ENCODE measurements around the gene PPAN. TPM values are rescaled to one million over a fixed set of nuclear protein-coding genes. Genes with fewer than 3 reads are reported as not detected.

Gene PPAN
- total RNA-seq, 1 experiment from 2014 or later: 101 TPM

DNA sequence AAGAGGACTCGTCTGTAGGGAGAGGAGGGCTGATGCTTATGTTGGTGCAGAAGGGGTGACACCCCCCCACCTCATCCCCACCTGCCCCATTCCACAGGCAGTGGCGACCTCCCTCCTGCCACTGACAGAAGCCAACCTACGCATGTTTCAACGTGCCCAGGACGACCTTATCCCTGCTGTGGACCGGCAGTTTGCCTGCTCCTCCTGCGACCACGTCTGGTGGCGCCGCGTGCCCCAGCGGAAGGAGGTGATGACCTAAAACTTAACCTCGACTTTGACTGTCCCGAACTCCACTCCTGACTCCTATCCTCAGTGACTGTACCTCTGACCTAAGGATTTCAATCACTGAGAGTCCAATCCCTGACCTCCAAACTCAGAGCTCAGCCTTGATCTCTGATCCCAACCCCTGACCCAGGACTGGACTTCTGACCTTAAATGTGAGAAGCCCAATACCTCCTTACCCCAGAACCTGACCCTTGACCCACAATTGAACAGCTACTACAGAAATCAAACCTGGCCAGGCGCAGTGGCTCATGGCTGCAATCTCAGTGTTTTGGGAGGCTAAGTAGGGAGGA, 16.3 kb upstream of the PPAN start:
- H3K27me3 ChIP-seq (ENCODE audit: insufficient read depth, low read length): no peaks in the 10 kb centered on the region
- no peaks in the 10 kb centered on the region for H3K9me2 ChIP-seq (ENCODE audit: insufficient read depth)
- ChIA-PET POLR2A (no interaction called here), CTCF (no interaction called here), RAD21 (ENCODE audit: low non-redundant PET in 1 of 2, low total read pairs in 2 of 2, uncharacterized antibody in 2 of 2, unreplicated experiment in 2 of 2) (no interaction called here)
- H2AFZ ChIP-seq (ENCODE audit: low read depth, low read length, poor library complexity, severe bottlenecking): no peak overlapping the region
- no peak overlapping the region for H3K9ac ChIP-seq (ENCODE audit: low read length)
- no peak for ATAC-seq
- H3K27ac ChIP-seq (ENCODE audit: low read depth, low read length): no peak overlapping the region
- H3K4me1 ChIP-seq (ENCODE audit: control insufficient read depth in 1 of 2, insufficient read depth in 2 of 2, low read length in 2 of 2): peaks cover 0 to 14% of the 10 kb centered on the region in 2 experiments; a peak in 2 of 4 replicates
- intact Hi-C loops (cut with micrococcal nuclease): no loop called here
- no peaks in the 10 kb centered on the region for H4K20me1 ChIP-seq (ENCODE audit: insufficient read depth)
- no TSS peak for BruUV-seq (replicated peaks)
- H3K4me3 ChIP-seq (replicated peaks in 1 of 2; ENCODE audit: low read depth in 1 of 2, low read length in 2 of 2): no peak overlapping the region
- no peaks in the 10 kb centered on the region for H3K9me3 ChIP-seq (ENCODE audit: control insufficient read depth in 1 of 2, insufficient read depth in 1 of 2, low read depth in 1 of 2, low read length in 2 of 2)
- no peak overlapping the region for H3K4me2 ChIP-seq (ENCODE audit: low read length)
- H3K79me2 ChIP-seq (ENCODE audit: insufficient read depth, low read length): no peaks in the 10 kb centered on the region
- no peak for DNase-seq (ENCODE audit: low read depth, low spot score)
- H3K36me3 ChIP-seq (ENCODE audit: control insufficient read depth in 1 of 2, insufficient read depth in 2 of 2, low read length in 2 of 2): no peaks in the 10 kb centered on the region
- TF ChIP-seq FOSL1 (IDR thresholded peaks at IDR 0.05; ENCODE audit: low read depth): no peak

DNA sequence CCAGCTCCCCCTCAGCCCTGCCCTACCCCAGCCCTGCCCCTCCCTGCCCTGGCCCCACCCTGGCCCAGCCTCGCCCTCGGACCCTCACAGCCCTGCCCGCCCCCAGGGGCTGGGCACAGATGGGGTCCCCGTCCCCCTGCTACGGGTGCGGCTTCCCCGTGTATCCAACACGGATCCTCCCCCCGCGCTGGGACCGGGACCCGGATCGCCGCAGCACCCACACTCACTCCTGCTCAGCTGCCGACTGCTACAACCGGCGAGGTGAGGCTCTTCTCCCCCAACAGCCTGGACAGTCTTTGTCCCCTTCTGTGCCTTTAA, 14.8 kb upstream of the PPAN start:
- H3K9me3 ChIP-seq (ENCODE audit: control insufficient read depth in 1 of 2, insufficient read depth in 1 of 2, low read depth in 1 of 2, low read length in 2 of 2): no peaks in the 10 kb centered on the region
- ChIA-PET RAD21 (ENCODE audit: low non-redundant PET in 1 of 2, low total read pairs in 2 of 2, uncharacterized antibody in 2 of 2, unreplicated experiment in 2 of 2) (no interaction called here), POLR2A (no interaction called here), CTCF (no interaction called here)
- H3K9ac ChIP-seq (ENCODE audit: low read length): no peak overlapping the region
- H3K4me1 ChIP-seq (ENCODE audit: control insufficient read depth in 1 of 2, insufficient read depth in 2 of 2, low read length in 2 of 2): peaks cover 6 to 15% of the 10 kb centered on the region in 2 experiments
- no peak overlapping the region for H3K27ac ChIP-seq (ENCODE audit: low read depth, low read length)
- H3K4me3 ChIP-seq (replicated peaks in 1 of 2; ENCODE audit: low read depth in 1 of 2, low read length in 2 of 2): no peak overlapping the region
- H3K4me2 ChIP-seq (ENCODE audit: low read length): no peak overlapping the region
- H3K9me2 ChIP-seq (ENCODE audit: insufficient read depth): no peaks in the 10 kb centered on the region
- intact Hi-C loops (cut with micrococcal nuclease): no loop called here
- DNase-seq (ENCODE audit: low read depth, low spot score) (no peak), ATAC-seq (no peak)
- no peaks in the 10 kb centered on the region for H4K20me1 ChIP-seq (ENCODE audit: insufficient read depth)
- no peak overlapping the region for H2AFZ ChIP-seq (ENCODE audit: low read depth, low read length, poor library complexity, severe bottlenecking)
- no TSS peak for BruUV-seq (replicated peaks)
- no peaks in the 10 kb centered on the region for H3K36me3 ChIP-seq (ENCODE audit: control insufficient read depth in 1 of 2, insufficient read depth in 2 of 2, low read length in 2 of 2)
- H3K27me3 ChIP-seq (ENCODE audit: insufficient read depth, low read length): no peaks in the 10 kb centered on the region
- H3K79me2 ChIP-seq (ENCODE audit: insufficient read depth, low read length): no peaks in the 10 kb centered on the region
- TF ChIP-seq, protein P1, sequence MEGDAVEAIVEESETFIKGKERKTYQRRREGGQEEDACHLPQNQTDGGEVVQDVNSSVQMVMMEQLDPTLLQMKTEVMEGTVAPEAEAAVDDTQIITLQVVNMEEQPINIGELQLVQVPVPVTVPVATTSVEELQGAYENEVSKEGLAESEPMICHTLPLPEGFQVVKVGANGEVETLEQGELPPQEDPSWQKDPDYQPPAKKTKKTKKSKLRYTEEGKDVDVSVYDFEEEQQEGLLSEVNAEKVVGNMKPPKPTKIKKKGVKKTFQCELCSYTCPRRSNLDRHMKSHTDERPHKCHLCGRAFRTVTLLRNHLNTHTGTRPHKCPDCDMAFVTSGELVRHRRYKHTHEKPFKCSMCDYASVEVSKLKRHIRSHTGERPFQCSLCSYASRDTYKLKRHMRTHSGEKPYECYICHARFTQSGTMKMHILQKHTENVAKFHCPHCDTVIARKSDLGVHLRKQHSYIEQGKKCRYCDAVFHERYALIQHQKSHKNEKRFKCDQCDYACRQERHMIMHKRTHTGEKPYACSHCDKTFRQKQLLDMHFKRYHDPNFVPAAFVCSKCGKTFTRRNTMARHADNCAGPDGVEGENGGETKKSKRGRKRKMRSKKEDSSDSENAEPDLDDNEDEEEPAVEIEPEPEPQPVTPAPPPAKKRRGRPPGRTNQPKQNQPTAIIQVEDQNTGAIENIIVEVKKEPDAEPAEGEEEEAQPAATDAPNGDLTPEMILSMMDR (IDR thresholded peaks at IDR 0.05 in 2 of 3, conservative IDR thresholded peaks at IDR 0.05 in 1 of 3; ENCODE audit: borderline replicate concordance in 1 of 3, insufficient read depth in 1 of 3, low read depth in 2 of 3, low read length in 2 of 3): no peak
- TF ChIP-seq ZFX (IDR thresholded peaks at IDR 0.05): no peak
- no peak for TF ChIP-seq JUND (IDR thresholded peaks at IDR 0.05)
- TF ChIP-seq CBX3 (IDR thresholded peaks at IDR 0.05; ENCODE audit: low read depth): no peak
- no peak for TF ChIP-seq YY1 (IDR thresholded peaks at IDR 0.05; ENCODE audit: extremely low read depth, insufficient replicate concordance, low read depth, low read length)
- no peak for TF ChIP-seq EGR1 (IDR thresholded peaks at IDR 0.05; ENCODE audit: low read depth)
- TF ChIP-seq, protein P2, sequence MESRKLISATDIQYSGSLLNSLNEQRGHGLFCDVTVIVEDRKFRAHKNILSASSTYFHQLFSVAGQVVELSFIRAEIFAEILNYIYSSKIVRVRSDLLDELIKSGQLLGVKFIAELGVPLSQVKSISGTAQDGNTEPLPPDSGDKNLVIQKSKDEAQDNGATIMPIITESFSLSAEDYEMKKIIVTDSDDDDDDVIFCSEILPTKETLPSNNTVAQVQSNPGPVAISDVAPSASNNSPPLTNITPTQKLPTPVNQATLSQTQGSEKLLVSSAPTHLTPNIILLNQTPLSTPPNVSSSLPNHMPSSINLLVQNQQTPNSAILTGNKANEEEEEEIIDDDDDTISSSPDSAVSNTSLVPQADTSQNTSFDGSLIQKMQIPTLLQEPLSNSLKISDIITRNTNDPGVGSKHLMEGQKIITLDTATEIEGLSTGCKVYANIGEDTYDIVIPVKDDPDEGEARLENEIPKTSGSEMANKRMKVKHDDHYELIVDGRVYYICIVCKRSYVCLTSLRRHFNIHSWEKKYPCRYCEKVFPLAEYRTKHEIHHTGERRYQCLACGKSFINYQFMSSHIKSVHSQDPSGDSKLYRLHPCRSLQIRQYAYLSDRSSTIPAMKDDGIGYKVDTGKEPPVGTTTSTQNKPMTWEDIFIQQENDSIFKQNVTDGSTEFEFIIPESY (IDR thresholded peaks at IDR 0.05; ENCODE audit: extremely low read depth, insufficient replicate concordance, low read length): no peak
- TF ChIP-seq, protein P3, sequence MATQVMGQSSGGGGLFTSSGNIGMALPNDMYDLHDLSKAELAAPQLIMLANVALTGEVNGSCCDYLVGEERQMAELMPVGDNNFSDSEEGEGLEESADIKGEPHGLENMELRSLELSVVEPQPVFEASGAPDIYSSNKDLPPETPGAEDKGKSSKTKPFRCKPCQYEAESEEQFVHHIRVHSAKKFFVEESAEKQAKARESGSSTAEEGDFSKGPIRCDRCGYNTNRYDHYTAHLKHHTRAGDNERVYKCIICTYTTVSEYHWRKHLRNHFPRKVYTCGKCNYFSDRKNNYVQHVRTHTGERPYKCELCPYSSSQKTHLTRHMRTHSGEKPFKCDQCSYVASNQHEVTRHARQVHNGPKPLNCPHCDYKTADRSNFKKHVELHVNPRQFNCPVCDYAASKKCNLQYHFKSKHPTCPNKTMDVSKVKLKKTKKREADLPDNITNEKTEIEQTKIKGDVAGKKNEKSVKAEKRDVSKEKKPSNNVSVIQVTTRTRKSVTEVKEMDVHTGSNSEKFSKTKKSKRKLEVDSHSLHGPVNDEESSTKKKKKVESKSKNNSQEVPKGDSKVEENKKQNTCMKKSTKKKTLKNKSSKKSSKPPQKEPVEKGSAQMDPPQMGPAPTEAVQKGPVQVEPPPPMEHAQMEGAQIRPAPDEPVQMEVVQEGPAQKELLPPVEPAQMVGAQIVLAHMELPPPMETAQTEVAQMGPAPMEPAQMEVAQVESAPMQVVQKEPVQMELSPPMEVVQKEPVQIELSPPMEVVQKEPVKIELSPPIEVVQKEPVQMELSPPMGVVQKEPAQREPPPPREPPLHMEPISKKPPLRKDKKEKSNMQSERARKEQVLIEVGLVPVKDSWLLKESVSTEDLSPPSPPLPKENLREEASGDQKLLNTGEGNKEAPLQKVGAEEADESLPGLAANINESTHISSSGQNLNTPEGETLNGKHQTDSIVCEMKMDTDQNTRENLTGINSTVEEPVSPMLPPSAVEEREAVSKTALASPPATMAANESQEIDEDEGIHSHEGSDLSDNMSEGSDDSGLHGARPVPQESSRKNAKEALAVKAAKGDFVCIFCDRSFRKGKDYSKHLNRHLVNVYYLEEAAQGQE (IDR thresholded peaks at IDR 0.05; ENCODE audit: low read depth): no peak
- no peak for TF ChIP-seq ZNF274 (IDR thresholded peaks at IDR 0.05; ENCODE audit: low read depth, low read length)
- no peak for TF ChIP-seq EZH2phosphoT487 (IDR thresholded peaks at IDR 0.05; ENCODE audit: borderline replicate concordance)
- TF ChIP-seq, protein P4, sequence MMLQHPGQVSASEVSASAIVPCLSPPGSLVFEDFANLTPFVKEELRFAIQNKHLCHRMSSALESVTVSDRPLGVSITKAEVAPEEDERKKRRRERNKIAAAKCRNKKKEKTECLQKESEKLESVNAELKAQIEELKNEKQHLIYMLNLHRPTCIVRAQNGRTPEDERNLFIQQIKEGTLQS (IDR thresholded peaks at IDR 0.05): no peak
- no peak for TF ChIP-seq TCF7L2 (IDR thresholded peaks at IDR 0.05; ENCODE audit: borderline replicate concordance, extremely low read depth, insufficient read depth, insufficient read length)
